HepG2 (cell line): ENCODE data around the gene SHTN1. TPM values are rescaled to one million over a fixed set of nuclear protein-coding genes. Genes with fewer than 3 reads are reported as not detected.

Experiments
- SAP130 ChIP-seq: IDR thresholded peaks from 2 replicates; pipeline ENCODE4 v1.6.1; 2016; ENCODE audit warnings: low read depth
- SSRP1 ChIP-seq: IDR thresholded peaks from 2 replicates; pipeline ENCODE4 v1.6.1; 2016; ENCODE audit warnings: control low read depth
- TBL1XR1 ChIP-seq: fragments of 150-350 bp; IDR thresholded peaks from 2 replicates; pipeline ENCODE4 v1.6.1; 2014; ENCODE audit warnings: borderline replicate concordance, low read length; ENCODE audit not compliant: partially characterized antibody
- THRA ChIP-seq: sonication (generic); formaldehyde crosslinking; IDR thresholded peaks from 2 replicates; pipeline ENCODE4 v1.4.0; 2020; ENCODE audit warnings: missing genetic modification reagents, borderline replicate concordance
- YEATS2 ChIP-seq: sonication (generic); formaldehyde crosslinking; IDR thresholded peaks from 2 replicates; pipeline ENCODE4 v1.4.0; 2020; ENCODE audit warnings: missing genetic modification reagents, borderline replicate concordance
- ZBTB10 ChIP-seq: sonication (generic); formaldehyde crosslinking; IDR thresholded peaks from 2 replicates; pipeline ENCODE4 v1.4.0; 2020; ENCODE audit warnings: missing genetic modification reagents, borderline replicate concordance
- ZBTB8A ChIP-seq: sonication (generic); formaldehyde crosslinking; IDR thresholded peaks from 2 replicates; pipeline ENCODE4 v1.4.0; 2020; ENCODE audit warnings: mild to moderate bottlenecking, low read depth, missing genetic modification reagents, borderline replicate concordance
- ZNF121 ChIP-seq: sonication (generic); formaldehyde crosslinking; IDR thresholded peaks from 2 replicates; pipeline ENCODE4 v1.5.0; 2020; ENCODE audit warnings: mild to moderate bottlenecking, missing genetic modification reagents
- ZNF180 ChIP-seq: sonication (generic); formaldehyde crosslinking; IDR thresholded peaks from 2 replicates; pipeline ENCODE4 v1.4.0; 2020; ENCODE audit warnings: low read depth, missing genetic modification reagents, borderline replicate concordance
- ZNF567 ChIP-seq: sonication (generic); formaldehyde crosslinking; IDR thresholded peaks from 2 replicates; pipeline ENCODE4 v1.8.1; 2023; ENCODE audit warnings: mild to moderate bottlenecking, missing genetic modification reagents, borderline replicate concordance
- ZNF598 ChIP-seq: sonication (generic); formaldehyde crosslinking; IDR thresholded peaks from 2 replicates; pipeline ENCODE4 v1.5.1; 2020; ENCODE audit warnings: mild to moderate bottlenecking, missing genetic modification reagents, borderline replicate concordance
- ZNF788 ChIP-seq: sonication (generic); formaldehyde crosslinking; IDR thresholded peaks from 2 replicates; pipeline ENCODE4 v1.5.0; 2020; ENCODE audit warnings: mild to moderate bottlenecking, missing genetic modification reagents, borderline replicate concordance
- ZNF790 ChIP-seq: sonication (generic); formaldehyde crosslinking; IDR thresholded peaks from 2 replicates; pipeline ENCODE4 v1.8.0; 2022; ENCODE audit warnings: missing genetic modification reagents, mild to moderate bottlenecking, borderline replicate concordance
- polyA plus RNA-seq, 8 experiments: library from polyadenylated mRNA; depleted of rRNA in 3 of 8; stranded (reverse) in 7 of 8; unstranded in 1 of 8; fragments of >200 nt; fragmentation: Illumina TruSeq in 4 of 8; extraction: Trizol in 4 of 8; gene quantifications; 2 replicates each; pipeline versions ENCODE4 v1.2.1 to v1.2.3, GENCODE V29; 2011 to 2016; ENCODE audit warnings: low read depth in 4 of 8, missing spikeins in 1 of 8, mixed read lengths in 1 of 8; ENCODE audit not compliant: insufficient read depth in 1 of 8
- total RNA-seq, 5 experiments: library from RNA; depleted of rRNA; stranded (reverse); fragments of >200 nt; fragmentation: Illumina TruSeq; extraction: Trizol; gene quantifications; 2 replicates each; pipeline ENCODE4 v1.2.3, GENCODE V29; 2016; ENCODE audit warnings: low read depth in 1 of 5
- TF ChIP-seq, protein P1 (sequence below): sonication (generic); formaldehyde crosslinking; IDR thresholded peaks from 2 replicates; pipeline ENCODE4 v1.4.0; 2020; ENCODE audit warnings: mild to moderate bottlenecking, missing genetic modification reagents
- TF ChIP-seq, protein P2 (sequence below): sonication (generic); formaldehyde crosslinking; IDR thresholded peaks from 2 replicates; pipeline ENCODE4 v1.8.0; 2022; ENCODE audit warnings: mild to moderate bottlenecking, missing genetic modification reagents, borderline replicate concordance
- TF ChIP-seq, protein P3 (sequence below): sonication (generic); formaldehyde crosslinking; IDR thresholded peaks from 2 replicates; pipeline ENCODE4 v1.4.0; 2020; ENCODE audit warnings: missing genetic modification reagents
- TF ChIP-seq, protein P4 (sequence below): sonication (generic); formaldehyde crosslinking; IDR thresholded peaks from 2 replicates; pipeline ENCODE4 v1.8.0; 2022; ENCODE audit warnings: mild to moderate bottlenecking, missing genetic modification reagents; ENCODE audit not compliant: insufficient replicate concordance
- TF ChIP-seq, protein P5 (sequence below): conservative IDR thresholded peaks from 2 replicates; pipeline ENCODE4 v1.6.1; 2018; ENCODE audit warnings: missing genetic modification reagents

Gene SHTN1
- total and polyA plus RNA-seq, 2 of the 13 experiments (the other 11 are each of a cell fraction or from before 2014, with no cell fraction given): 11.3 to 15.6 TPM

DNA sequence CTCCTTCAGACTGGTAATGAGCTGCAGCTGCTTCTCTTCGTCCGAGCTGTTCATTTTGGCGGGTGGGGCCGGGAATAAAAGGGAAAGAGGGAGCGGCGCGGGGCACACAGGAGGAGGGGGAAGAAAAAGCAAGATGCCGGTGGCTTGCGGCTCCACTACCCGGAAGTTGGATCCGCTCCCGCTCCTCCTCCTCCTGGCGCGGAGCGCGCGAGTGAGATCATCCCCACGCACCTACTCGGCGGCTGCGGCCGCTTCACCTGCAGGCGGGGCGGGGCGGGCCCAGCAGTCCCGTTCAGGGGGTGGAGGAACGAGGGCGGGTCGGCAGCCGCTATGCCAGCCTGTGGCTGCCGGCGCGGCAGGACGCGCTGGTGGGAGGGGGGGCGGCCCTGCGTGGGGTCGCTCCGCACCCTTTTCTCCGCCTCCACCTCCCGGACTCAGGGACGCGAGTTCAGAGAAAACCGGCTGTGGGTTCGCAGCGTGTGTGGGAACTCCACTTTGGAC lies at the start of gene SHTN1 (continued):
- TF ChIP-seq ZNF788 (CRISPR knock-in tag) (peak; percentile 30; the same call in 1 of the 2 replicates), ZNF121 (CRISPR knock-in tag) (peak; percentile 48; the same call in 1 of the 2 replicates), ZNF567 (no peak), ZBTB8A (no peak), SSRP1 (CRISPR knock-in tag) (no peak), SAP130 (CRISPR knock-in tag) (no peak; the same call in none of the 2 replicates), ZNF790 (no peak), TBL1XR1 (no peak), YEATS2 (CRISPR knock-in tag) (no peak), THRA (CRISPR knock-in tag) (no peak), ZBTB10 (CRISPR knock-in tag) (no peak), ZNF598 (CRISPR knock-in tag) (no peak), ZNF180 (CRISPR knock-in tag) (no peak)
- TF ChIP-seq, protein P1, sequence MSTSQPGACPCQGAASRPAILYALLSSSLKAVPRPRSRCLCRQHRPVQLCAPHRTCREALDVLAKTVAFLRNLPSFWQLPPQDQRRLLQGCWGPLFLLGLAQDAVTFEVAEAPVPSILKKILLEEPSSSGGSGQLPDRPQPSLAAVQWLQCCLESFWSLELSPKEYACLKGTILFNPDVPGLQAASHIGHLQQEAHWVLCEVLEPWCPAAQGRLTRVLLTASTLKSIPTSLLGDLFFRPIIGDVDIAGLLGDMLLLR: no peak
- TF ChIP-seq, protein P2, sequence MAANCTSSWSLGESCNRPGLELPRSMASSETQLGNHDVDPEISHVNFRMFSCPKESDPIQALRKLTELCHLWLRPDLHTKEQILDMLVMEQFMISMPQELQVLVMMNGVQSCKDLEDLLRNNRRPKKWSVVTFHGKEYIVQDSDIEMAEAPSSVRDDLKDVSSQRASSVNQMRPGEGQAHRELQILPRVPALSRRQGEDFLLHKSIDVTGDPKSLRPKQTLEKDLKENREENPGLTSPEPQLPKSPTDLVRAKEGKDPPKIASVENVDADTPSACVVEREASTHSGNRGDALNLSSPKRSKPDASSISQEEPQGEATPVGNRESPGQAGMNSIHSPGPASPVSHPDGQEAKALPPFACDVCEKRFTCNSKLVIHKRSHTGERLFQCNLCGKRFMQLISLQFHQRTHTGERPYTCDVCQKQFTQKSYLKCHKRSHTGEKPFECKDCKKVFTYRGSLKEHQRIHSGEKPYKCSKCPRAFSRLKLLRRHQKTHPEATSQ (CRISPR knock-in tag): no peak
- TF ChIP-seq, protein P3, sequence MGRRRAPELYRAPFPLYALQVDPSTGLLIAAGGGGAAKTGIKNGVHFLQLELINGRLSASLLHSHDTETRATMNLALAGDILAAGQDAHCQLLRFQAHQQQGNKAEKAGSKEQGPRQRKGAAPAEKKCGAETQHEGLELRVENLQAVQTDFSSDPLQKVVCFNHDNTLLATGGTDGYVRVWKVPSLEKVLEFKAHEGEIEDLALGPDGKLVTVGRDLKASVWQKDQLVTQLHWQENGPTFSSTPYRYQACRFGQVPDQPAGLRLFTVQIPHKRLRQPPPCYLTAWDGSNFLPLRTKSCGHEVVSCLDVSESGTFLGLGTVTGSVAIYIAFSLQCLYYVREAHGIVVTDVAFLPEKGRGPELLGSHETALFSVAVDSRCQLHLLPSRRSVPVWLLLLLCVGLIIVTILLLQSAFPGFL (CRISPR knock-in tag): no peak
- TF ChIP-seq, protein P4, sequence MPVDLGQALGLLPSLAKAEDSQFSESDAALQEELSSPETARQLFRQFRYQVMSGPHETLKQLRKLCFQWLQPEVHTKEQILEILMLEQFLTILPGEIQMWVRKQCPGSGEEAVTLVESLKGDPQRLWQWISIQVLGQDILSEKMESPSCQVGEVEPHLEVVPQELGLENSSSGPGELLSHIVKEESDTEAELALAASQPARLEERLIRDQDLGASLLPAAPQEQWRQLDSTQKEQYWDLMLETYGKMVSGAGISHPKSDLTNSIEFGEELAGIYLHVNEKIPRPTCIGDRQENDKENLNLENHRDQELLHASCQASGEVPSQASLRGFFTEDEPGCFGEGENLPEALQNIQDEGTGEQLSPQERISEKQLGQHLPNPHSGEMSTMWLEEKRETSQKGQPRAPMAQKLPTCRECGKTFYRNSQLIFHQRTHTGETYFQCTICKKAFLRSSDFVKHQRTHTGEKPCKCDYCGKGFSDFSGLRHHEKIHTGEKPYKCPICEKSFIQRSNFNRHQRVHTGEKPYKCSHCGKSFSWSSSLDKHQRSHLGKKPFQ (CRISPR knock-in tag): peak; percentile 7
- TF ChIP-seq, protein P5, sequence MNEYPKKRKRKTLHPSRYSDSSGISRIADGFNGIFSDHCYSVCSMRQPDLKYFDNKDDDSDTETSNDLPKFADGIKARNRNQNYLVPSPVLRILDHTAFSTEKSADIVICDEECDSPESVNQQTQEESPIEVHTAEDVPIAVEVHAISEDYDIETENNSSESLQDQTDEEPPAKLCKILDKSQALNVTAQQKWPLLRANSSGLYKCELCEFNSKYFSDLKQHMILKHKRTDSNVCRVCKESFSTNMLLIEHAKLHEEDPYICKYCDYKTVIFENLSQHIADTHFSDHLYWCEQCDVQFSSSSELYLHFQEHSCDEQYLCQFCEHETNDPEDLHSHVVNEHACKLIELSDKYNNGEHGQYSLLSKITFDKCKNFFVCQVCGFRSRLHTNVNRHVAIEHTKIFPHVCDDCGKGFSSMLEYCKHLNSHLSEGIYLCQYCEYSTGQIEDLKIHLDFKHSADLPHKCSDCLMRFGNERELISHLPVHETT (CRISPR knock-in tag): no peak
